Measurements from ENCODE around the gene CACTIN.
"Not testable (repeated sequence)": the region's sequence is repeated elsewhere in the genome, so short reads cannot be mapped to it uniquely, and the experiment has no call there.

DNA sequence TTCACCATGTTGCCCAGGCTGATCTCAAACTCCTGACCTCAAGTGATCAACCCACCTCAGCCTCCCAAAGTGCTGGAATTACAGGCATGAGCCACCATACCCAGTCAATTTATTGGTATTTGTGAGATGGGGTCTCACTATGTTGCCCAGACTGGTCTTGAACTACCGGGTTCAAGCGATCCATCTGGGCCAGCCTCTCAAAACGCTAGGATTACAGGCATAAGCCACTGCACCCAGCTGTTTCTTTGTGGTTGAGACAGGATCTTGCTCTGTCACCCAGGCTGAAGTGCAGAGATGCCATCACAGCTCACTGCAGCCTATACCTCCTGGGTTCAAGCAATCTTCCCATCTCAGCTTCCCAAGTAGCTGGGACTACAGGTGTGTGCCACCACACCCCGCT is 44.8 kb downstream of the CACTIN start:
- TF ChIP-seq, protein P1, sequence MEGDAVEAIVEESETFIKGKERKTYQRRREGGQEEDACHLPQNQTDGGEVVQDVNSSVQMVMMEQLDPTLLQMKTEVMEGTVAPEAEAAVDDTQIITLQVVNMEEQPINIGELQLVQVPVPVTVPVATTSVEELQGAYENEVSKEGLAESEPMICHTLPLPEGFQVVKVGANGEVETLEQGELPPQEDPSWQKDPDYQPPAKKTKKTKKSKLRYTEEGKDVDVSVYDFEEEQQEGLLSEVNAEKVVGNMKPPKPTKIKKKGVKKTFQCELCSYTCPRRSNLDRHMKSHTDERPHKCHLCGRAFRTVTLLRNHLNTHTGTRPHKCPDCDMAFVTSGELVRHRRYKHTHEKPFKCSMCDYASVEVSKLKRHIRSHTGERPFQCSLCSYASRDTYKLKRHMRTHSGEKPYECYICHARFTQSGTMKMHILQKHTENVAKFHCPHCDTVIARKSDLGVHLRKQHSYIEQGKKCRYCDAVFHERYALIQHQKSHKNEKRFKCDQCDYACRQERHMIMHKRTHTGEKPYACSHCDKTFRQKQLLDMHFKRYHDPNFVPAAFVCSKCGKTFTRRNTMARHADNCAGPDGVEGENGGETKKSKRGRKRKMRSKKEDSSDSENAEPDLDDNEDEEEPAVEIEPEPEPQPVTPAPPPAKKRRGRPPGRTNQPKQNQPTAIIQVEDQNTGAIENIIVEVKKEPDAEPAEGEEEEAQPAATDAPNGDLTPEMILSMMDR (IDR thresholded peaks at IDR 0.05): not testable (repeated sequence)
- not testable (repeated sequence) for TF ChIP-seq POLR2AphosphoS5 (IDR thresholded peaks at IDR 0.05)
